Stimulated activated naive CD8-positive, alpha-beta T cell treated with anti-CD3 and anti-CD28 coated beads, Interleukin-15, Interleukin-2, amounts not matched to agents 100 ng/mL and 50 ng/mL, for 24 hours (primary cell): ENCODE data around the gene MFRP.

Experiments
- H3K27ac Mint-ChIP-seq: one replicate; pipeline ENCODE4 v1.8.0; 2021; ENCODE audit warnings: mild to moderate bottlenecking, mixed read lengths
- H3K27me3 Mint-ChIP-seq: one replicate; pipeline ENCODE4 v1.8.0; 2021; ENCODE audit warnings: mixed read lengths
- H3K36me3 Mint-ChIP-seq: one replicate; pipeline ENCODE4 v1.8.0; 2021; ENCODE audit warnings: low read depth, mixed read lengths
- H3K4me1 Mint-ChIP-seq: one replicate; pipeline ENCODE4 v1.8.0; 2021; ENCODE audit warnings: low read depth, mixed read lengths
- H3K4me3 Mint-ChIP-seq: one replicate; pipeline ENCODE4 v1.8.0; 2021; ENCODE audit warnings: mild to moderate bottlenecking, mixed read lengths
- H3K9me3 Mint-ChIP-seq: one replicate; pipeline ENCODE4 v1.8.0; 2021; ENCODE audit warnings: mixed read lengths

MFRP gene

DNA sequence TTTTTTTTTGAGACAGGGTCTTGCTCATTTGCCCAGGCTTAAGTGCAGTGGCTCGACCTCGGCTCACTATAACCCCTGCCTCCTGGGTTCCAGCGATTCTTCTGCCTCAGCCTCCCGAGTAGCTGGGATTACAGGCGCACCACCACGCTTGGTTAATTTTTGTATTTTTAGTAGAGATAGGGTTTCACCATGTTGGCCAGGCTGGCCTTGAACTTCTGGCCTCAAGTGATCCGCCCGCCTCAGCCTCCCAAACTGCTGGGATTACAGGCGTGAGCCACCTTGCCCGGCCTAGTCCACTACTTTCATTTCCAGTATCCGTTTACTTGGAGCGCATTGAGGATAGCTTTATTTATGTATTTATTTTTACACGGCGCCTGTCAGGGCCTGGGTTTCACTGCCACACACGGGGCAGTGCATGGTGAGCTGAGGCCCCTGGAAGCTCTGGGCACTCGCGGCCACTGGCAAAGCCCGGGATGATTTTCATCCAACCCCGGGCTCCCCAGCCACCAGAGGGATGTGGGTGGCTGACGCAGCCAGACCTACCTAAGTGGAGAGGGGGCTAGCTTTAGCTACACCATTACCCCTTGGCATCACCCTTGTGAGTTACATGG, 23.5 kb downstream of the MFRP start:
- H3K4me3 Mint-ChIP-seq: no peak overlapping the region
- H3K9me3 Mint-ChIP-seq: no peaks in the 10 kb centered on the region
- peaks cover 16% of the 10 kb centered on the region for H3K4me1 Mint-ChIP-seq
- H3K36me3 Mint-ChIP-seq: no peaks in the 10 kb centered on the region
- H3K27me3 Mint-ChIP-seq: peaks cover 2% of the 10 kb centered on the region
- no peak overlapping the region for H3K27ac Mint-ChIP-seq

DNA sequence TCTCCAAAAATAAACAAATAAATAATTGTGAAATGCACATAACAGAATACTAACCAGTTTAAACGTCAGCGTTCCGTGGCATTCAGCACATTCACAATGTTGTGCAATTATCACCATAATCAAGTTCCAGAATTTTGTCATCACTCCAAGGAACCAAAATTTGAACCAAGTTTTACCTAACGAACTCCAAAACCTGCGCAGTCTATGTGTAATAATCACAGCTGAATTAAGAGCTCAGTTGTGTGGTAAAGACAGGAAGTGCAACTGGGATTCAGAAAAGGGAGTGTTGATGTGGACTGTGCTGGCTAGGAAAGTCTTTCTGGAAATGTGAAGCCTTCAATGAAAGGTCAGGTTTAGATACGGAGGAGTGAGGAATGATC, 24.2 kb downstream of the MFRP start:
- no peaks in the 10 kb centered on the region for H3K36me3 Mint-ChIP-seq
- no peak overlapping the region for H3K27ac Mint-ChIP-seq
- no peaks in the 10 kb centered on the region for H3K9me3 Mint-ChIP-seq
- H3K4me1 Mint-ChIP-seq: peaks cover 16% of the 10 kb centered on the region
- peaks cover 7% of the 10 kb centered on the region for H3K27me3 Mint-ChIP-seq
- peak overlapping the region; percentile 84 for H3K4me3 Mint-ChIP-seq

DNA sequence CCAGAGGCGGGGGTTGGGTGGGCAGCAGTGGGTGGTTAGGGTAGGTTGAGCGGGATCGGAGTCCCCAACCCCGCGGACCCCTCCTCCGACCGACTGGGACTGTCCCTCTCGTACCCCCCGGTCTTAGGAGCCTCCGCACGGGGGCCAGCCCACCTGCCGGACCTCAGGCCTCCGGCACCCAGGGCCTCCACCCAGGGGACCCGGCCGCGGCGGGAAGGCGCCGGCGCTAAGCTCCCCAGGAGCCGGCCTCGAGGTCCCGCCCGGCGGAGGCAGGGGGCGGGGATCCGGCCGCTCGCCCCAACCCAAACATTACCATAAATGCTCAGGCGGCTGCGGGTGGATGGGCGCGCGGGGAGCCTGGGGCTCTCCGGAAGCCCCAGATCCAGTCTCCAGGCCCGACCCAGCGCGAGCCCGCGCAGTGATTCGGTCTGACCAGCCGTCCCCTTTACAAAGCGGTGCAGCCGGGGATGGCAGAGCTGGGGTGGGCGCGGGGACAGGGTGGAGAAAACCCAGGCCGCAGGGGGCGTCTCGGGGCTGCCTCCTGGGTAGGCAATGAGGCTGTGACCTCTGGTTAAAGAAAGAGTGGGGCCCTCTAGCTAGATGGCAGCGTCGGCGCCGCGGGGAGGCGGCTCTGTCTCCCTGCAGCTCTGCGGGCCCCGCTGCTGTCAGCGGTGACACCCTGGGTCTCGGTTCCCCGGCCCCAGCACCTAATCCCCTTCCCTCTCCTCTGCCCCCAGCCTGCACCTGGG, 25.6 kb downstream of the MFRP start:
- Mint-ChIP-seq H3K4me1 (peaks cover 16% of the 10 kb centered on the region), H3K4me3 (peak overlapping the region; percentile 84), H3K27me3 (peaks cover 8% of the 10 kb centered on the region), H3K27ac (peak overlapping the region; percentile 78), H3K36me3 (no peaks in the 10 kb centered on the region), H3K9me3 (no peaks in the 10 kb centered on the region)

DNA sequence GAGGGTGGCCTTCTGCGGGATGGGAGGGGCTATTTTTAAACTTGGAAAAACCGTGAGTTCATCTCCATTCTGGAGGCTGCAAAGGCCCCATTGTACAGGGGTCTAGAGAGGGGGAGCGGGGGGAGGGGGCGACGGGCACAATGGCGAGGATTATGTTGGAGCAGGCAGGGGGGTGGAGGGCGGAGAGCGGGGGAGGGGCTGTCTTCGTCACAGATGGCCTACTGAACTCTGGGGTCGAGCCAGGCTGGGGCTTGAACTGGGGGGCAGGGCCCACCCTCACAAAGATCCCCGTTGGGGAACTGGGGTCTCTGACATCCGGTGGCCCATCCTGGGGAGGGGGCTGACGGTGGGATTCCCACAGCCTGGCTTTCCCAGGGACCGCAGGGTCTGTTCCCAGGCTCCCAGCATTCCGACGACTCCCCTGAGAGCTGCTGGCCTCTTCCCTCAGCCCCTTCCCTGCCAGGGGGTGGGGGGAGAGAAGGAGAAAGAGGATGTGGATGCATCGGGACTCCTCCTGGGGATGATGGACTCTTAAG, 26.2 kb downstream of the MFRP start:
- Mint-ChIP-seq H3K4me1 (peaks cover 22% of the 10 kb centered on the region), H3K9me3 (no peaks in the 10 kb centered on the region), H3K36me3 (no peaks in the 10 kb centered on the region), H3K27me3 (peaks cover 13% of the 10 kb centered on the region), H3K27ac (no peak overlapping the region), H3K4me3 (peak overlapping the region; percentile 40)

DNA sequence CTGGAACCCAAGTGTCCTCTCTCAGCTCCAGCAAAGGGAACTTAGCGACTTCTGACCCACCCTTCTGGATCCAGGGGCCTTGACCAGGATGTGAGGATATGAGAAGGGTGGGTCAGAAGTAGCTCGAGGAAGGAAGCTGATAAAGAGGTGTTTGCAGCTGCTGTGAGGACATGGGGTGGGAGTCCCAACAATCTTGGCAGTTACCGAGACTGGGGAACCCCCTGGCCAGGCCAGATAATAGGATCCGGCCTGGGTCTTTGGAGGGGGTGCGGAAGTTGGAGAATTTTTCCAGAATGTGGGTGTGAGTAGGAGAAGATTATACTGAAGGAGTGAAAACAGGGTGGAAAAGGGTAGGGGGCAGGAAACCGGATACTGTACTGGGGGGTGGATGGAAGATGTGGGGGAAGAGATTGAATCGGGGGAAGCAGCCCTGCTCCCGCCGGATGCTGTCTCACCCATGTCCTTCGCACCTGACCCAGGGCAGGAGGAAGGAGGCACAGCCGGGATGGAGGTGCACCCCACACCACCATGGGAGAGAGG, 26.7 kb downstream of the MFRP start:
- no peaks in the 10 kb centered on the region for H3K36me3 Mint-ChIP-seq
- peak overlapping the region; percentile 40 for H3K4me3 Mint-ChIP-seq
- no peak overlapping the region for H3K27ac Mint-ChIP-seq
- no peaks in the 10 kb centered on the region for H3K9me3 Mint-ChIP-seq
- H3K27me3 Mint-ChIP-seq: peaks cover 13% of the 10 kb centered on the region
- peaks cover 22% of the 10 kb centered on the region for H3K4me1 Mint-ChIP-seq

DNA sequence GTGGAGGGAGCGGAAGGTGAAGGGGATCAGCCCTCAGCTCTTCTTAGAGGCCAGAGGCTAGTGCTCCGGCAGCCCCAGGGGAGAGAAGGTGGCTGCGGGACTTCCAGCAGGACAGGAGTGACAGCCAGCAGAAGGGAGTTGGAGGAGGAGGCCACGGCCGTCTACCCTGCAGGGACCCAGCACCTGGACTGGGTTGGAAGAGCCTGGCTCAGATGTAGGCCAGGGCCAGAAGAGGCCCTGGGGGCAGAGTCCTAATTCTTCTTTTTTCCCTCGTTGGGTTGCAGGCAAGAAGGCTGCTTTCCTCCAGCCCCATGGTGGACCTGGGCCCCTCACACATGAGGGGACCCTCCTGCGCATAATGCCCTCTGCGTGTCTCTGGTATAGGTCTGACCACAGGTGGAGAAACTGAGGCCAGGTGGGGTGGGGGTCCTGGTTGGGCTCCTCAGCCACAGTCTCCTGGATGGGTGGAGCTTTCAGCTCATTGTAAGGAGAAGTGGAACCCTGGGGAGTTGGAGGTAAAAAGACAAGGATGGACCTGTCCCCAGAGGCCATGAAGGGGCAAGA, 27.3 kb downstream of the MFRP start:
- Mint-ChIP-seq H3K9me3 (no peaks in the 10 kb centered on the region), H3K27ac (no peak overlapping the region), H3K36me3 (no peaks in the 10 kb centered on the region), H3K4me1 (peaks cover 22% of the 10 kb centered on the region), H3K27me3 (peaks cover 13% of the 10 kb centered on the region), H3K4me3 (no peak overlapping the region)

DNA sequence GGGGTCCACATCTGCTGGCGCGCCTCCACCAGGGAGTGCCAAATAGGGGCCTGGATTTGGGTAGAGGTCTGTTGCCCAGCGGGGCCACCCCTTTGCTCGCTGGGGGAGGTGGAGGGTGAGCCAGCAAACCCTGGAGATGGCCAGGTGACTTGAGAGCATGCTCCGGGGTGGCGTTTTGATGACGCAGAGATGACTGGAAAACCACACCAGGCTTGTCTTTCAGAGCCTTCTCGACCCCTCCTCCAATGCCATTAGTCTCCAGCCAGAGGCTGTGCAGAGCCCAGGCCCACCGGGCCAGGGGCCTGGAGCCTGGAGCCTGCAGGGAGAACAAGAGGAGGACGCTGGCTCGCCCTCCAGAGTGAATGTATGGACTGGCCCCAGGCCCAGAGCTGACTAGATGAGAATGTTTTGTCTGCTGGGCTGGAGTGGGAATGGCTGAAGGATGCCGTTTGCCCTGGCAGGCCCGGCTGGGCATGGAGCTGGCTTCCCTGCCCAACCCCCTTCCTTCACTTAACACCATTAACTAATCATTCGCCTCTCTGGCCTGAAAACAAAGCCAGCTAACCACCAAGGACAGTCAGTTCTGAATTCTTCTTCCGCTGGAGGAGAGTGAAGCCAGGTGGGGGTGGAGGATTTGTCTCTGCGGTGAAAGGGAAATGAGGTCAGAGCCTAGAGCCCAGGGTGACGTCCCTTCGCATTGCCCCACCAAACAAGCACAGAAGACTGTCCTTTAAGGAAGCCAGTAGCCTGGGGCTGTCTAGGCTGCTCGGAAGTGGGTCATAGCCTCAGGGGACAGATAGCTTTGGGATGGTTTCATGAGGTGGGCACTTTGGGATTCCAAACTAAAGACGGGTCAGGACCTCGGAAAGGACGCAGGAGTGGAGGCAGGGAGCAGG, 28.0 kb downstream of the MFRP start:
- H3K4me3 Mint-ChIP-seq: no peak overlapping the region
- H3K27me3 Mint-ChIP-seq: peaks cover 13% of the 10 kb centered on the region
- H3K36me3 Mint-ChIP-seq: no peaks in the 10 kb centered on the region
- no peaks in the 10 kb centered on the region for H3K9me3 Mint-ChIP-seq
- H3K27ac Mint-ChIP-seq: no peak overlapping the region
- peaks cover 20% of the 10 kb centered on the region for H3K4me1 Mint-ChIP-seq

DNA sequence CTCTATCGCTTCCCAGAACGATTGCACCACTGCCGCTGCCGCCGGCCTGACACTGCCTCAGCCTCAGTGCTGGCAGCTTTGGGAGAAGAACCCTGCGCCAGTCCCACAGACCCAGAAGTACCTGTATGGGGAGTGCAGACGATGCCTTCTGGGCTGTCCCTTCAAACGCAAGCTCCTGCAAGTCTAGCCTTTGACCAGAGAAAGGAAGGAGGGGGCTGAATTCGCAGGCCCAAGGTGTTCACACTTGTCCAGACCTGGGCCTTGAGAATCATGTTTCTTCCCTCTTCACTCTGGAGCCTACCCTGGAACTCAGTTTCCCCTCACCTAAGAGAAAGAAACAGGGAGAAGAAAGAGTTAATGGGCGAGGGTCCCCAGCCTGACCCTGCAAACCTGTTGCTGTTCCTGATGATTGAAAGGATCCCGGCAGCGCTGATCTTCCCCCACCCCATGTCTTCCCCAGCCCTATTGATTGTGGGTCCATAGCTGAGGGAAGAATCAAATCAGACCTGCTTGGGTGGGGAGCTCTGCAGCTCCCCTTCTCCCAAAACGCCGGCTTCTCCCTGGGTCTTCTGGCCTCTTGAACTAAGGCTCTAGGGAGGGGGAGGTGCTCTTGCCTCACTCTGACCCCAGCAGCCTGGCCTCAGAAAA, 28.8 kb downstream of the MFRP start:
- no peak overlapping the region for H3K27ac Mint-ChIP-seq
- H3K9me3 Mint-ChIP-seq: no peaks in the 10 kb centered on the region
- H3K4me1 Mint-ChIP-seq: peaks cover 16% of the 10 kb centered on the region
- H3K4me3 Mint-ChIP-seq: no peak overlapping the region
- peaks cover 13% of the 10 kb centered on the region for H3K27me3 Mint-ChIP-seq
- H3K36me3 Mint-ChIP-seq: no peaks in the 10 kb centered on the region

DNA sequence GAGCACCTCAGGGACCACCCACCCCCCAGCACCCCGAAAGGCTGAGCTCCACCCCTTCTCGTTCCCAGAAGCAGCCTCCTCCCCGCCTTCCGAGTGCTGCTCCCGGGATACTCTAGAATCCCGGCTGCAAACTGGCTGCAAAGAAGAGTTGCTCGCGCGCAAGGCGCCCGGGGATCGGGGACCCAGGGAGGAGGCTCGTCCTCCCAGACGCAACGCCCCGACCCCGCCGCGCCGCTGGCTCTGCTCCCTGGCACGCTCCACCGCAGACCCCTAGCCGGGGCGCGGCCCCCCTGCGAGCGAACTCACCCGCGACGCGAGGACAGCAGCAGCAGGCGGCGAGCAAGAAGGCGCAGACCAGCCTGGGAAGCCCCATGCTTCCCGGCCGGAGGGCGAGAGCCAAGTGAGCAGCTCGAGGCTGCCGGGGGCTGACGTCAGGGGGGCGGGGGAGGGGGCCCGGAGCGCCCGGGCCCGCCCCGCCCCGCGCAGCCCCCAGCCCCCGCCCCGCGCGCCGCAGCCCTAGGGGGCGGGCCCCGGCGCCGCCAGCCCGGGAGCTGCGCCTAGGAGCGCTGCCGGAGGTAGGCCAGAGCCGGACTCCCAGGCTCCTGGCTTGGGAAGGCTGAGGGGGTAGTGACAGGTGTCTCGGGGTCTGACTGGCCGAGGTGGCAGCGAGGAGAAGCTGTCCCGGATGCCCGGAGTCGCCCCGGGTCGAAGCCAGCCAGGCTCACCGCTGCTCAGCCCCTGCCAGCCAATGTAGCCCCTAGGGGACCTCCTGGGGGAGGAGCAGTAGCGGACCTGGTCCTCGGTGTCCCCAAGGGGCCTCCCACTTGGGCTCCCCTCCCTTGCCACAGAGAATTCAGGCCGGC, 29.5 kb downstream of the MFRP start, which contains the start of gene MCAM:
Gene MCAM (minus strand): TSS at position 402 of the 863 bp plus-strand sequence. CDS start 29 bp downstream, at position 373.
- peaks cover 13% of the 10 kb centered on the region for H3K27me3 Mint-ChIP-seq
- peaks cover 16% of the 10 kb centered on the region for H3K4me1 Mint-ChIP-seq
- no peaks in the 10 kb centered on the region for H3K36me3 Mint-ChIP-seq
- H3K9me3 Mint-ChIP-seq: no peaks in the 10 kb centered on the region
- no peak within 1 kb of the TSS for H3K27ac Mint-ChIP-seq
- H3K4me3 Mint-ChIP-seq: peak within 1 kb of the TSS; percentile 79

DNA sequence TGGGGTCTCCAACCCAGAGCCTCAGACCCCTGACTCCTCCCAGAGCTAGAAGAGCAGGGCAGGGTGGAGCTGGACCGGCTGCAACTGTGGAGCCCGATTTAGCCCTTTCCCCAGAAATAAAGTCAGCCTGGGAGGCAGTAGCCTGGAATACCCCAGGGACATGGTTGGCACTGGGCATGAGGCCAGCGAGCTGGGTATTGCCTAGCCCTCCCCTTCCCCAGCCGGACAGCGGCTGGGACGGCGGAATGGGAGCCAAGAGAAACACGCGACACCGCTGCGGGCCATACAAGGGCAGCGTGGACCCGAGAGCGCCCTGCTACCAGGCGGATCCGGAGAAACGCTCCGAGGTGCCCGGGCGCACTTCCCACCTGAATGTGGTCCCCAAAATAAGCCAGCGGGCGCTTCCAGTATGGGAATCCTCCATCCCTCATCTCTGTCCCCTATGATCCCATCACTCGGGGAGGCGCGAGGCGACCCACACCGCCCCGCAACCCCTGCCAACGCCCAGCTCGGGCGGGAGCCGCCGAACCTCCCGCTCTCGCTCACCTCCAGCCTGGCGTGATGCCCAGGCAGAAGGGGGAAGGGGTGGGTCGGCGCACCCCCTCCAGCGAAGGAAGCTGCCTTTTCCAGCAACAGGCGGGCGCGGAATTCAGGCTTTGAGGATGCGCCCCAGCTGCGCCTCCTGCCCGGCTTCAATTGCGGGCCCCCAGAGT, 30.3 kb downstream of the MFRP start:
- Mint-ChIP-seq H3K36me3 (no peaks in the 10 kb centered on the region), H3K4me1 (peaks cover 10% of the 10 kb centered on the region), H3K9me3 (no peaks in the 10 kb centered on the region), H3K4me3 (peak overlapping the region; percentile 79), H3K27ac (no peak overlapping the region), H3K27me3 (peaks cover 13% of the 10 kb centered on the region)

DNA sequence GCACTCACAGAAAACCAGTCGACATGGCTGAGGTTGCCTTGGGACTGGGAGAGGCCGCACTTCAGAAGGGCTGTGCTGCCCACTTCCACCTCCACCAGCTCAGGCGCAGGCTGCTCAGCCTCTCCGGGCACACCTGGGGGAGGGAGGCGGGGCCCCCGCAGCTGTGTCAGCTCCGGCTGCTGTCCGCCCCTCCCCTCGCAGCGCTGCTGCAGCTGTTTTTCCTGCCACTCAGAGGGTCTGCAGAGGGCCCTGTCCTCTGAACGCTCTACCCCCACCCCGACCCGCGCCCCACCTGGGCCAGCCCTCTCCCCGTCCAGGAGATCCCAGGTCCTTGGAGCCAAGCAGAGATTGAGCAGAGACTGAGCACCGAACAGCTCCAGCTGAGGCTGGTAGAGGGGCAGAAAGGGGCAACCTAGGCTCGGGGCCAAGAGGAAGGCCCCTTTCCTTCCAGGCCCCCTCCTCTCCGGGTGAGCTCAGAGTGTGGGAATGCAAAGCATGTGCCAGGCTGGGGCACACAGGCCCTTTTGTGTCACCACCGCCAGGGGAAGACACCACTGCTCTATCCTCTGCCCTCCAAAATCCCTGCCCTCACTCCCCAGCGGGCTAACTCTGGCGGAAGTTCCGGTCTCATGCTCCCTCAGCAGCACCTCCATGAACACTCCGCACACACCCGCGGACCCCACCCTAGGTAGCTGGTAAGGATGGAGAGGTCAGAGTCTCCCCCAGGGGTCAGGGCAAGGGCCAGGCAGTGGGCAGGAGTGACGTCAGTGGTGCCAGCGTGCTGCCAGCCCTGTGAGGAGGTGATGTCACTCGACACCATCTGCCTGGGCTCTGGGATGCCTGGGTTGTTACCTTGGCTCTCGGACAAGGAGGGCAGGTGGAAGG, 31.1 kb downstream of the MFRP start:
- Mint-ChIP-seq H3K4me3 (peak overlapping the region; percentile 79), H3K4me1 (peaks cover 9% of the 10 kb centered on the region), H3K27me3 (peaks cover 13% of the 10 kb centered on the region), H3K9me3 (no peaks in the 10 kb centered on the region), H3K36me3 (no peaks in the 10 kb centered on the region), H3K27ac (no peak overlapping the region)

DNA sequence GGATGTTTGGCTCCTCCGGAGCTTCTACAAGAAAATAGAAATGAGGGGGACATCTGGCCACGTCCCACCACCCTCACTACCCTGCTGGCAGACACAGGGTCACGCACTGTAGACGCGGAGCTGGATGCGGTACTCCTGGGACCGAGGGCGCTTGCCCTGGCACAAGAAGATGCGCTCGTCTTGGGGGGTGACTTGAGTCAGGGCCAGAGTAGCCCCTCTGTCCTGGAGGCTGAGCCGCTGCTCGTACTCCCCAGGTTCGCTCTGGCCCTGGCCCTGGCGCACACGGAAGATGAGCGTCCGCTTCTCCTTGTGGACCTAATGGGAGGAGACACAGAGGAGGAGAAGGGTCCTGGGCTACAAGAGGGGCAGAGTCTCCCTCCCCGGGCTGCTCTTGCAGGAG, 31.8 kb downstream of the MFRP start:
- Mint-ChIP-seq H3K4me3 (peak overlapping the region; percentile 79), H3K4me1 (peaks cover 7% of the 10 kb centered on the region), H3K27ac (no peak overlapping the region), H3K27me3 (peaks cover 13% of the 10 kb centered on the region), H3K9me3 (no peaks in the 10 kb centered on the region), H3K36me3 (no peaks in the 10 kb centered on the region)
